HT1080 (cell line): ENCODE data around the gene MYL3. TPM values are rescaled to one million over a fixed set of nuclear protein-coding genes. Genes with fewer than 3 reads are reported as not detected.
A peak's percentile ranks its signal among the peaks of the same experiment; 100 is the strongest.

Source experiments
- DNase-seq: peaks from one replicate; pipeline ENCODE4 v3.0.0-alpha.2; 2015; ENCODE audit warnings: low read depth
- total RNA-seq: library from RNA; depleted of rRNA; stranded (reverse); fragments of >200 nt; shearing (Covaris generic); gene quantifications from 2 replicates; pipeline ENCODE4 v1.2.3, GENCODE V29; 2014

The MYL3 gene
- total RNA-seq, 1 experiment from 2014 or later = not detected

DNA sequence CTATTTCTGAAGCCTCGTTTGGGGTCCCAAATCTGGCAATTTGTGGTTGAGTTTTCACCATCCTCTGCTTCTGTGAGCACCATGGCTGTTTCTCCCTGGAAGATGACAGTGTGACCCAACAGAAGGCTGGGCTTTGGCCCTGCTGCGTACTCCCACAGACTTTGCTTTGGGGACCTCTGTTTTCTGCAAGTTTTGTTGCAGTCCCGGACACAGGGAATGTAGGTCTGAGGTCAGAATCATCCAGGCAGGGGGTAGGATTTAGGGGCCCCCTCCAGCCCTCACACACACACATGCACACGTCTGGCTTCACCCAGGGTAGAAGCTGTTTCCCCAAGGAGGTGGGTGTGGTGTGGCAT is 20.6 kb upstream of the MYL3 start:
- no peak for DNase-seq

DNA sequence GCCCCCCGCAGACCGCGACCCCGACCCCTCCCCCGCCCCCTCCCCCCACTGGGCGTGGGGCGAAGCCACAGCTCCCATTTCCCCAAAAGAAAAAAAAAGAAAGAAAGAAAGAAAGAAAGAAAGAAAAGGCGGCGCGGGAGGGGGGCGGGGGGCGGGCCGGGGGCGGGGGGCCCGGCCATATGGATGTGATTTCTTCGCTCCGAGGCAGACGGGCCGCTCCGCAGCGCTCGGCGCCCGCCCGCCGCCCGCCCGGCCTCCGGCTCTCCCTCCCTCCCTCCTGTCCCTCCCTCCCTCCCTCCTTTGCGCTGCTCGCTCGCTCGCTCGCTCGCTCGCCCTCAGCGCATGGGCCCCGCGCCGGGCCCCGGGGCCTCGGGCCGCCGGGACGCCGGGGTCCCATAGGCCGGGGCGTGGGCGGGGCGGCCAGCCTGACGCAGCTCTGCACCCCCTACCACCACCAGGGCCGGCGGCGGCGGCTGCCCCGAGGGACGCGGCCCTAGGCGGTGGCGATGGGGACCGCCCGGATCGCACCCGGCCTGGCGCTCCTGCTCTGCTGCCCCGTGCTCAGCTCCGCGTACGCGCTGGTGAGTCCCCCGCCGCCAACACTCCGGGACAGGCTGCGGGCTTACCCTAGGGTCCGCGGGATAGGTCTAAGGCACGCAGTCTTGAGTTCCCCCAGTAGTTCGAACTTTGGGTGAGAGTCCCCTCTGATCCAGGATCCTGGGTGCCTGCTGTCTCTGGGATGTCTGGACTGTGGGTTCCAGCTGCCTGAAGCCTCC is 20.0 kb upstream of the MYL3 start:
- DNase-seq = no peak

DNA sequence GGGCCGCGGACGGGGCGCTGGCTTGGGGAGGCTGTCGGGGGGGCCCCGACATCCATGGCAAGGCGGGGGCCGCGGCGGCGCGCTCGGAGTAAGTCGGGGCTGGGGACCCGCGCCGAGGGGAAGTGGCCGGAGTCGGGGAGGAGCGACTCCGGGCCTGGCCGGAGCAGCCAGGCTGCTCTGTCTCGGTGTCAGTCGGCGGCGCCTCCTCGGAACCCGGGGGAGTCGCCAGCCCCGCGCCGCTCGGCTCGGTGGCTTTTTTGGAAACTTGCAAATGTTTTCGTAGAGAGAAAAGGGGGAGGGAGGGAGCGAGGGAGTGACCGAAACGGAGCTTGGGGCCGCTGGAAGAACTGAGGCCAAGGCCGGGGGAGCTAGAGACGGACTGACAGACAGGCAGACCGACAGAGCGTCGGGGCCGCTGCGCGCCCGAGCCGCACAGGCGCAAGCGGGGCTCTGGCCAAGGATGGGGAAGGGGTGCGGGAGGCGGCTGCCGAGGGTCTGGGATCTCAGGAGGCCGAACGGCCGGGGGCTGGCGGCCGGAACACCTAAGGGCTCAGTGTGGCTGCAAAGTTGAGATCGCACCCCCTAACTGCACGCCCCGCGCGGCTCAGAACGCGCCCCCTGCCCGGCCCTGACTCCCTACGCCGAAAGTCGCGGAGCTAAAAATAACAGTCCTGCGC is 19.3 kb upstream of the MYL3 start:
- peak; percentile 21 for DNase-seq

DNA sequence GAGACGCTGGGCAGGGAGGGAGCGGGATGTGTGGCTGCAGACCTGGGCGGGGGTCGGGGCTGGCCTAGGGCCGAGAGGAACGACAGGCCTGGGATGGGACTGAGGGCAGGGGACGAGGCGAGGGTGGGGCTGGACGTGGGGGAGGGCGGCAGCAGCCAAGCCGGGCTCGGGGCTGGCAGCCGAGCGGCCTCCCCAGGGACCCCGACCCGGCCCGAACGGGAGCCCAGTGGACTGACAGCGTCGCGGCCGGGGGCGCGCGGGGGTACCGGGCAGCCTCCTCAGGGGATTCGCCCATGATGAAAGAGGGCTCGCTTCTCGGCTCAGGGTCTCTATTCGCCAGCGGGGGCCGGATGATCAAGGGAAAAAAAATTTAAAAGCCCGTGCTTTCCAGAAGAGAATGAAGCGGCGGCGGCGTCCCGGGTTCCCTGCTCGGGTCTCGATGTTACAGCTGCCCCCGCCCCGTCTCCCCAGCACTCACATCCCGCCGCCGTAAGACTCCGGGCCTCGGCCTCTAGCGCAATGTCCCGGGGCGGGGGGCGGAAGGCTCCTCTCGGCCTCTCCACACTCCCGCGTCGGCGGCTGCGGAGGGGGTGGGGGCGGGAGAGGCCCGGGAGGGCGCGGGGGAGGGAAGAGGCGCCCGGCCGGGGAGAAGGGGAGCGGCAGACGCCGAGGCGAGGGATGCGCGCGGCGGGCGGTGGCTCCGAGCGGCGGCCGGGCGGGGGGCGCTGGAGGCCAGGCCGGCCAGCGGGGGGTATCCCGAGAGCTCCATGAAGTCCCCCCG is 18.5 kb upstream of the MYL3 start:
- no peak for DNase-seq

DNA sequence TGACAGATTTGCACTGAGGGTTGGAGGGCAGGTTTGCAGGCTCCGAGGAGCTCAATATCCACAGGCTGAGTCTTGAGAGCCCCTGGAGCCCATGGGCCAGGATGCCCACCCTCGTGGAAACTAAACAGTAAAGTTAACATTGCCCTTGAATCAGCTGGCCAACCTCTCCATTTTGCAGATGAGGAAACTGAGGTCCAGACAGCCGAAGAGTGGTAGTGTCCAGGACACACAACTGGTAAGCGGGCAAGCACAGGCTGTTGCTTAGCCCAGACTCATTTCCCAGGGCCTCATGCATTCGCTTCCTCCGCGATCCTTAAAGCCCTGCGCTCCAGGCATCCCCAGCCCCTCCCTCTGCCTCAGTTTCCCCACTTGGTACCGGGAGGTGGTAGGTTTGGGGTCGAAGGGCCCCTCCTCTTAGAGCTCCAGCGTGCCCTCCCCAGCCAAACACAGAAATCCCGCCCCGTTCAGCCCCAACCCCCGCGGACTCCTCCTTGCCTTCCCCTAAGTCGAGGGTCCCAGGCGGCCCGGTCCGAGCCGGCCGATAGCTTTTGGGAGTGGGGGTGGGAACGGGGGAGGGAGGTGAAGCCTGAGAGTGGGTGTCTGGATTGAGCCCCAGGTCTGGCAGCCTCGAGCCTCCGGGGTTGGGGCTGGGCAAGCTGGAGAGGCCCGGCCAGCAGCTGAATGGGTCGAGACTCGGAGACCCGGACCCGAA is 17.8 kb upstream of the MYL3 start:
- no peak for DNase-seq

DNA sequence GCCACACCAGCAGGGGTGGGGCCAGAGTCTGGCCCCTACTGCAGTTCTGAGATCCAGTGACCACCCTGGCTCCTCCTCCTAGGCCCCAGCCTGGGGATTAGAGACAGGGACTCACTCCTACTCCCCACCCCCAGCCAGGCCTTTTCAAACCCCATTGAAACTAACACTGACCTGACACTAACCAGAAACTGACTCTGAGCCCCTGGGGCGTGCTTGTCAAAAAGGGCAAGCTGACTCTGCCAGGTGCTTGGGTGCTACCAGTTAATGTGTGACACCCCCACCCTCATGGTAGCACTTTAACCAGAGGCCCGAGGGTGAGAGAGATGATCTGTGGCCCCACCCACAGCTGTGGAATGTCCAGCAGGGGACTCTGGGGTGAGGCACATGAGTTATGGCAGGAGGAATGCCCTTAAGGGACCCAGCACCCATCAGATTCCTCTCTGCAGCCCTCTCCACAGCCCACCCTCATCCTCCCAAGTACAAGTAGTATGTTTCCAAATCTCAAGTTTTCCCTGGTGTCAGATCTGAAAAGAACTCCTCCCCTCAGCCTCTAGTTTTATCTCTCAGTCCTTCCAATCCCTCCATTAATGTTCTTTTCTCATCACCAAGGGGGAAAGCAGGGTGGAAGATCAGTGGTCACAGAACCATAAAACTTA is 15.7 kb upstream of the MYL3 start:
- DNase-seq = no peak

DNA sequence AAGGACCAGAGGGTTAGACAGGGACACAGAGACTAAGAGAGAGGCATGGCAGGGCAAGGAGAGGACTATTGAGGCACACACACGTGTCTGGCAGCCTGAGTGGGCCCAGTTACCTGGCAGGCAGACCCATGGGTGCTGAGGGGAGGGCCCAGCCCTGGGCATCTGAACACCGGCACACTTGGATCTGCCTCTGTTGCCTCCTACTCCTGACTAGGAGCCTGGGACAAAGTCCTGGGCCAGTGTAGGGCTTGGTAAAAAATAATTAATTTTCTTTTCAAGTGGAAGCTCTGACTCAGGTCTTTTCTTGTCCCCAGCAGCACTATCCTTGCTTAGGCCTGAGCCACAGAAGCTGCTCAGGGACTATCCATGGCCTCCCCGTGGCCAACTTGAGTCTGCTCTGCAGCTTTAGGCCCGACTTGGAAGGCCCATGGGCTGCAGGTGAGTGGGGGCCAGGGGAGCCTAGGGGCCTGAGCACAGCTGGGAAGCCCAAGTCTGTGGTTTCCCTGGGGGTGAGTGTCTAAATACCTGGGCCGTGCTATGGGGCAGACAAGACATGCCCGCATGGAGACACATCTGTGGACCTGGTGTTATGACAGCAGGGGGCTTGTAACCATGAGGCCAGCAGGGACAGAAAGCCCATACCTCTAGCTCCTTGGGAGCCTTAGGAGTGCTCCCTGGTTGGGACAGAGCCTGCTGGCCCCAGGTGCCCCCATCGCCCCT is 14.3 kb upstream of the MYL3 start, which contains the start of gene PTH1R:
Gene PTH1R, plus strand, starts transcription at position 316 of the 720 bp plus-strand sequence. CDS start 5,839 bp downstream, outside the sequence.
- DNase-seq = no peak

DNA sequence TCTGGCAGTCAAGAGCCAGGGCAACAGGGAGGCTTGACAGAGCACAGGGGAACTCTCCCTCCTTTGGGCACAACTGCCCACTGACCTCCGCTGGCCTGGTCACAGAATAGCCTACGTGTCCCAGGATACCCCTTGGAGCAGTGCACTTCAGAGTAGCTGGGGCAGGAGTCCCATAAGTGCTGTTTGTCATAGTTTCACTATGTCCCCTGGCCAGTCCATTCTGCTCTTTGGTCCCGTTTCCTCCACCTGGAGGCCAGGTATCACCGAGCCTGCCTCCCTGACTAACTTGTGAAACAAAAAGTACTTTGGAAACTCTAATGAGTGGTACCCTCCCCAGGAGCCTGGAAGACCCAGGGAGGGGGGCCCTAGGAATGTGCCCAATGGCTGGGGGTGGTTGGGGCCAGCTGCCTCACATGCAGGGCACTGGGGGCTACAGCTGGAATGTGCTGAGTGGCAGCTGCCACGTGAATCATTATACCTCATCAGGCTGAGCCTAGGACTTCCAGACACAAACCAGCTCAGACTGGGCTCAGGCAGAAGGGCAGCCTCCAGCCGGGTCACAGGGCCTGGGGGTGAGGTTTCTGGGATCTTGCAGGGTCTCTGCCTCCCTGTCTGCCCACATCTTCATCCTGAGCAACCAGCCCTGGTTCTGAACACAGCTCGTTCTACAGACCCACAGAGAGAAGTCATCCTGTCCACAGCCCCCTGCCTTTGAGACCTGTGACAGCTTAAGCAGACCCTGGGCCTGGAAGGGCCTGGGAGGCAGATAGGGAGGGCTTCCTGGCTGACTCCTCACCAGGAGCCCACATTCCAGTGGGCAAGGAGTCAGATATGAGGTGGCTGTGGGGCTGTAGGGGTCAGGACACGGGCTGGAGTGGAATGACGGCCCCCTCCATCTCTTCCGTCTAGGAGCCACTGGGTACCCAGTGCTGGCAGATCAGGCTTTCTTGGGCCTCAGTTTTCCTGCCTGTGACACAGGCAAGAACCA is 13.4 kb upstream of the MYL3 start:
- DNase-seq = no peak

DNA sequence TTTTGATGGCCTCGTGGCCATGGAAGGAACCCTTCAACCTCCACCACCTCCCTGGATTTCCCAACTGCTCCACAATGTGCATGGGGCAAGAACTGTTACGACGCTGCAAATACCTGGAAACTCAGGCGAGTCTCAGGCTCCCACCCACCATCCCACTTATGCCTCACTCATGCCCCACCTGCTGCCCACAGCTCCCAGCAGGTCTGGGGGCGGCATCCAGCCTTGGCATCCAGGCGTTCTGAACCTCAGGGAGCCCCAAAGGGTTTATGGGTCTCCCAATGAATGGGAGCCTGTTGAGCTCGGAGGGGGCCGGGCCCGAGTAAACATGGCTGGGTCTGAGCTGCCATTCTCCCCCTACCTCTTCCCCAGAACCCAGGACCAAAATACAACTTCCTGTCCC is 12.3 kb upstream of the MYL3 start:
- no peak for DNase-seq

DNA sequence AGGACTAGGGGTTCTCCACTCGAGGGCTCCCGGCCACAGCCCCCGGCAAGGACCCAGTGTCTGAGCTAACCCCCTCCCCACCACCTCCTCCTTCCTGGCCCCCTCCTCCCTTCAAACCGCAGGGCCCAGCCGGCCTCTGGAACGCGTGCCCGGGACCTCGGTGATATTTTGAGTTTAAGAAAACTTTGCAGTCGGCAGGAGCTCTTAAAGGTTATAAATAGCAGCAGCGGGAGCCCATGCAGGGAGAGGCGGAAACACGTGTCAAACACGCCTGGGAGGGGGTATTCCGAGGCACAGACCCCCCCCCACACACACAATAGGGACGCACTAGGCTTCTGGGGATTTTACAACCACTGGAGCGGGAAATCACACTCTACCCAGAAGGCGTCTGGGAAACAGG is 11.2 kb upstream of the MYL3 start:
- DNase-seq = no peak

DNA sequence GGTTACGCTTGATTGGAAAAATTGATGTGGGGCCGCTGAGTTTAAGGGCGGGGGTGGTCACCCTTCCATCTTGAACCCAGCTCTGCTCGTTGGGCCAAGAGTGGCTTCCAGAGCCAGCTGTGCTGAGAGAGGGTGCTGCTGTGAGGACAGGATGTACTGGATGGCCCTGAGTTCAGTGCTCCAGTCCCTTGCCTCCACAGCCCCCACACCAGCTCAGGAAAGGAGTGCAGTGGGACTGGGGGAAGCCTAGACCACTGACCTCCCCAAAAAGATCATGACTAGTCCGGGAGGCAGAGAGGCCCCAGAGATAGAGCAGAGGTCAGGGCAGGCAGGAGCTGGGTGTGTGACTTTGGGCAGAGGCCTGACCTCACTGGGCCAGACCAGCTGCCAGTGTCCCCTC is 10.3 kb upstream of the MYL3 start:
- no peak for DNase-seq

DNA sequence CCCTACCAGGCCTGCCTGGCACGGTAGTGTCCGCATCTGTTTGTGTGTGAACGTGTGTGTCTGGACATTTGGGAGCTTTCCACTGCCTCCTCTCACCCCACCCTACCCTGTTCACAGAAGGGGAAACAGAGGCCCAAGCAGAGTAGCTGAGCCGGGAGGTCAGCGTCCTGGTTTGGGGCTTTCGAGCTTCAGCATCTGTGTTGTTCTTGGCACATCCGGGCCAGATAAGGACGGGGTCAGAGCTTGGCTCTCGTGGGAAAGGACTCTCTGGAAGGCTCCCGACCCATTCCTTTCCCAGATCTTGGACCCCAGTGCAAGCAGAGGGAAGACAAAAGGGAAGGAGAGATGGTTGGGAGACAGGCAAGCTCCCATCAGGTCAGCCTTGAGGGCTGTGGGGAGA is 8.0 kb upstream of the MYL3 start:
- DNase-seq = no peak

DNA sequence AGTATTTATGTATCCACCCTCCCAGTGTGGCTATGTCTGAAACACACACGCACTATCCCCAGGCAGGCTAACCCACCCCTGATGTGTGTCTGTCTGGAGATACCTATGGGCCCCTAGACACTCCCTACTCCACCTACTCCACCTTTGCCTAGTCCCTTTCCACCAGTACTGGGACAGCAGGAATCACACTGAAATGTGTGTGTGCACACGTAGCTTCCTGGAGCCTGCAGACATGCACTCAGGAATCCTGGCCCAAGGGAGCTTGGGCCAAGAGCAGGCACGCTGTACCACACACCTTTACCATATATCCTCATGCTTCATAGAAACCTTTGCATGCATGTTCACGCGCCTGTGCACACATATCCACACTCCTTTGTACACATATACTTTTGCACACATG is 7.4 kb upstream of the MYL3 start:
- no peak for DNase-seq

DNA sequence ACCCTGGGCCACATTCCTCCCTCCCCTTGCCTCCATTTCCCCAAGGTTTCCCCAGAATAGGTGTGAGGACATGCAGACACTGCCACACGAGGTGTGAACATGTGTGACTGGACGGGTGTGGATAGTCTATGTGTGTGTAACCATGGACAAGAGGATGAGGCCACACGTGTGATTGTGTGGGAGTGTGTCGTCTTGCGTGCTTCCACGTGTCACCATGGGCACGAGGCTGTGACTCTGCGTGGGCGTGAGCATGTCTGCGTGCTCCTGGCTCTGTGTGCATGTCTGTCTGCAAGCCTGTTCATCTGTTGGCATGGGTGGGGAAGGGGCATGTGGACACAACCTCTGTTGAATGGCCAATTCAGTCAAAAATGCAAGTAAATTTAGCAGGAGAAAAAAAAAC is 6.2 kb upstream of the MYL3 start:
- no peak for DNase-seq

DNA sequence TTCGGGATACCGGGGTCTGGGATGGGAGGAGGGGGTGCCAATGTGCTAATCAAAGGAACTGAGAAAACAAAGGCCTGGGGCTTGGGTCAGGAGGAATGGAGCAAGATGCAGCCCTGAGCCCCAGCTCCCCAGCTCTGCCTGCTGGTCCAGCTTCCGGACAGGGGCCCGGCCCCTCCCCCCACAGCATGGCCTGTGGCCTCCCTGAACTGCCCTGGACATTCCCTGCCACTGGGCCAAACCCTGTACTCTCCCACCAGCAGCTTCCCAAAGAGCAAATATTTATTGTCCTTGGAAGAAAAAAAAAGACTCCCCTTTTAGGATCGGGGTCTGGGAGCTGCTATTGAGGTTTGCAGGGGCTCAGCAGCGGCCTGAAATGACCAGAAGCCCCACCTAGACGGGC is 5.7 kb upstream of the MYL3 start:
- no peak for DNase-seq

DNA sequence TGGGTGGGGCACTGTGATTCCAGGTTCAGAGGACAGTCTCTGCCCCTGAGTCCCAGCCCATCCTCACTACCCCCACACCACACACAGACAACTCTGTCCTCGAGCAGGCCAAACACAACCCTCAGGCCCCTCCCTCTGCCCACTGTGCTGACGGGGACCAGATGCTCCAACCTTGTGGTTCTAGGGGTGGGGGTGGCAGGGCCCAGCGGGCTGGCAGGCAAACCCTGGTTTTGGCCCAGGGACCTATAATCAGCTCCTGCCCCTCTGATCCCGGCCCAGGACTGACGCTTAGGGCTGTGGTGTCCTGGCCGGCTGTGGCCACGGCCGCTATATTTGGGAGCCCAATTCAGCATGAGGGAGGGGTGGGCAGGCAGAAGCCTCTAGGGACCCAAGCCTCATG is 5.0 kb upstream of the MYL3 start:
- DNase-seq = no peak

DNA sequence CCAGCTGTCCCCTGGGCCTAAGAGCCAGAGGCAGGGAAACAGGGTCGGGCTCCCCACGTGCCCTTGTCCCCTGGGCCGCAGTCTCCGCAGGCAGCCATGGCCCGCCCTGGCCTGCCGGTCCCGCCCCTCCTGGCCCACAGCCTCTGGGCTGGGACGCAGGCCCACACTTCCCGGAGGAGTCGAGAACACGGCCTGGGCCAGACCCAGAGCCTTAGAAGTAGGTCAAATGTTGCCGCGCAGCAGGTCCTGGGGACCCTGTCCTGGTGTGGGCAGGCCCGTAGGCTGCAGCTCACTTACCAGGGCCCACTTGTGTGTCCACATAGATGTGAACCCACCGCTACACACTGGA is 4.3 kb upstream of the MYL3 start:
- no peak for DNase-seq

DNA sequence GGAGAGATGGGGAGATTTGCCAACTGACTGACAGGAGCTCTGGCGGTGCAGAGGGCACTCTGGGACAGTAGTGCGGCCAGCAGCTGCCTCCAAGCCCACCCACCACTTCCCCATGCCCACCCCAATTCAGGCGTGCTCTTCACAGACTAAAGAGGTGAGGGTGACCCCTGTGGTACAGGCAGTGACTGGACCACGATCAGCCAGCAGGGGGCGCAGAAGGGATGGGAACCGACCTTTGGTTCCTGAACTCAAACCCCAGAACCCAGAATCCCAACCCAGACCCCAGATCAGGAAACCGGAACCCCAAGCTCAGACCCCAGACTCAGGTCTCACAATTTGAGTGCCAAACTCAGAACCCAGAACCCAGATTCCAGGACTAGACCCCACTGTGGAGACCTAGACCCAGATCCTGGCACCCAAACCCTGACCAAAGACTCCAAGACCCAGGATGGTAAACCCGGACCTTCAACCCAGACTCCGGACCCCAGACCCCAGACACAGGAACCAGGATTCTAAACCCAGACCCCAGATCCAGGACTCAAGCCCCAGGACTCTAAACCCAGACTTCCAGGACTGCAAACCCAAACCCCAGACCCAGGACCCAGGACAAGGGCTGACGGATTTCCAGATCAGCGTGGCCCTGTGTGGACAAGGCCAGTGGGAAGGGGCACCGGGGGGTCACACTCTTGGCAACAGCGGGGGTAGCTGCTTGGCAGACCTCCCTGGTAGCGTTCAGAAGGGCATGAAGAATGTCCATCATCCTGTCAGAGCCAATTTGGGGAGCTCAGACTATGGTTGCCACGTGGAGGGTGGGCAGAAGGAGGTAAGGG is 3.7 kb upstream of the MYL3 start:
- peak; percentile 34 for DNase-seq
